ENCODE measurements around the gene AMOTL2.

DNA sequence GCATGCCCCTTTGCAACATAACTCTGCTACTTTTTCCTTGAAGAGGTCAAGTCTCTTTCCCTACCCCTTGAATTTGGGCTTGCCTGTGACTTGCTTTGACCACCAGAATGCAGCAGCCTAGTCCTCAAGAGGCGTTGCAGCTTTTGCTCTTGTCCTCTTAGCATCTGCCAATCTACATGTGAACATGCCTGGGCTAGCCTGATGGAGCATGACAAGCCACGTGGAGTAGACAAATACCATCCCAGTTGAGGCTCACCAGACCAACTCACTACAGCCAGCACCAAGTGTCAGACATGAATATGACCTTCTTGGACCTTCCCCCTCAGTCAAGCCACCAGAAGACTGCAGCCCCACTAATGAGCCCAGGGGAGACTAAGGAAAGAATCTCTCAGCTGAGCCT lies 32.9 kb downstream of the AMOTL2 start:
- TF ChIP-seq CTCF (IDR thresholded peaks at IDR 0.05; ENCODE audit: low read depth, low read length, poor library complexity, severe bottlenecking) (no peak), EZH2phosphoT487 (IDR thresholded peaks at IDR 0.05; ENCODE audit: borderline replicate concordance, low read length) (no peak)

Measured in DOHH2 (cell line).